HG03439 (cell line): ENCODE results near the gene RRP8.

Experiments used
- ATAC-seq: cut with Tn5 transposase; IDR thresholded peaks from one replicate; pipeline ENCODE4 v1.9.1; 2021; ENCODE audit warnings: mild to moderate bottlenecking, moderate library complexity; ENCODE audit not compliant: unreplicated experiment

Gene RRP8

DNA sequence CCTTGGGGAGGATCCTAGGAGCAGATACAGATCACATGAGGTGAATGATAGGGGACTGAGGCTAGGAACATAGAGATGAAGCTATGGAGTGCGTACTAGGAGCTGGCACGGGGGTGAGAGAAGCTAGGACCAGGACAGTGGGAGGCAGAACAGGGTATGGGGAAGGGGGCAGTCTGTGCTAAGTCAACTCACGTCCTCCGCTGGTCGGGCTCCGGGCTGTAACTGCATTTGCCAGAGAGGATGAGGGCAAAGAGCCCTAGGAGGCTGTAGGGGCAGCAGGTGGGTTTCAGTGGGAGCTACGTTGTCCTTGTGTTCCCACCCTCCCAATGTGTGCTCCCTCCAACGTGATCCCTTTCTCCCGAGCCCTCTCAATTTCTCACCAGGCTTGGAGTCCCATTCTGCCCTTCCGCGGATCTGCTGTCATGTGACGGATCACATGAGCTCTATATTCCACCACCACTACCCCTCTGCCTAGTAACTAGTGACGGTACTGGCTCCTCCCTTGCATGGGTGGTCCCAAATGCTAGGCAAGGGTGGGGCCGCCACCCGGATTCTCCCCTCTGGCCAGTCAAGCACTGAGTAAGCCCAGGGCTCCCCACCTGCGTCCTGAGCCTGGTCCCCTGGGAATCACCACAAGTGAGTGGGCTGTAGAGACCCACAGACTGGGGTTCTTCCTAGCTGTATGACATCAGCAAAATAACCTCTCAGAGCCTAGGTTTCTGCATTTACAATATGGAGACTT is 15.8 kb upstream of the RRP8 start, which contains the start of gene TPP1:
TPP1 (minus strand) TSS at position 419 of the 742 bp plus-strand sequence; CDS start at position 397, 22 bp downstream.
- ATAC-seq: peak; percentile 99

DNA sequence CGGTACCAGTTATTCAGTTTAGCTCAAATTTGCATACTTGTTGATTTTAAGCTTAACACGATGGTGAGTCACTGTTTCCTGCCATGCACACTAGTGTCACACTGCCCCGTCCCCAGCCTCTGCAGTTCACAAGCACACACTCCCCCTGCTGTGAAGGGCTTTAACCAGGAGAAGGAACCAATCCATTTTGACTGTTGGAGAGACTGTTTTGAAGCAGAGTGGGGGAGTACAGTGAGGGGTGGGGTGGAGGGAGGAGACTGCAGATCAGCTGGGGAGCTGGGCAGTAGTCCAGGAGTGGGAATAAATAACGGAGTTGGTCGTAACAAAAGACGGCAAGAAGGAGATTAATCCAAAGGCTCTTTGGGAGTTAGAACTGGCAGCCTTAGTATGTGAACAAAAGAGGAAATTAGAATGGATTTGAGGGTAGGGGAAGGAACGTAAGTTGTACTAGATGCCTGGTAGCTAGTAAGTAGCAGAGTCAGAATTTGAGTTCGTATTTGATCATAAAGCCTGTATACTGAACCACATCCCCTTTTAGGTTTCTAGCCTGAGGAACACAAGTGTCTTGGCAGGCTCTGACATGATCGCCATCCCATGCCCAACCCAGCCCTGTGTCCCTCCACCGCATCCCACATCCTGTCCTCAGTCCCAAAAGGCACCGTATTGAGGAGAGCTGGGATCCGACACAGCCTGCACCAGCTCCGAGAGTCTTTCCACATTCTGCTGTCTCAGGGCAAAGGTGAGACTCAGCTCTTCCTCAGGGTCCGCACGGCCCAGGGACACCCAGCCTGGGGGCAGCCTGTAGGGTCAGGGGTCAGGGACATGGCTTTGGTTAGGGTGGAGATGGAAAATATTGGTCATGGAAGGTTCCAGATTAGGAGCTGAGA is 14.9 kb upstream of the RRP8 start:
- ATAC-seq: no peak

DNA sequence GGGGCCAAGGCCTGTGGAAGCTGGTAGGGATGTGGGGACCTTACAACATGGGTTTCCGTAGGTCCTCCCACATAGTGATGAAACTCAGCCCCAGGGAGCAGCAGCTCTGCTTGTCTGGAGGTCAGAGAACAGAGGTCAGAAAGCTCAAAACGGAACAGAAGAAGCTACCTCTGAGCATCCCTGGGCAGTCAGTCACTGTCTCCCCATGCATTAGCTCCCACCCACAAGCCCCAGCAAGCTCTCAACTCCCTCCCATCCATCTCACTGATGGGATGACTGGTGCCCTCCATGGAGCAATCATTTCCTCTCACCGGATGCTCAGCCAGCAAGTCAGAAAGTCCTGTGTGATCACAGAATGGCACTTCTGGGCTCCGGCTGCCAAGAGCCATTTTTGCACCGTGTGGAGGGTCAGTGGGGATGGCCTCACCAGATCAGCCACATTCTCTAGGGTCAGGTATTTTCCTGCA is 13.9 kb upstream of the RRP8 start:
- ATAC-seq: no peak

DNA sequence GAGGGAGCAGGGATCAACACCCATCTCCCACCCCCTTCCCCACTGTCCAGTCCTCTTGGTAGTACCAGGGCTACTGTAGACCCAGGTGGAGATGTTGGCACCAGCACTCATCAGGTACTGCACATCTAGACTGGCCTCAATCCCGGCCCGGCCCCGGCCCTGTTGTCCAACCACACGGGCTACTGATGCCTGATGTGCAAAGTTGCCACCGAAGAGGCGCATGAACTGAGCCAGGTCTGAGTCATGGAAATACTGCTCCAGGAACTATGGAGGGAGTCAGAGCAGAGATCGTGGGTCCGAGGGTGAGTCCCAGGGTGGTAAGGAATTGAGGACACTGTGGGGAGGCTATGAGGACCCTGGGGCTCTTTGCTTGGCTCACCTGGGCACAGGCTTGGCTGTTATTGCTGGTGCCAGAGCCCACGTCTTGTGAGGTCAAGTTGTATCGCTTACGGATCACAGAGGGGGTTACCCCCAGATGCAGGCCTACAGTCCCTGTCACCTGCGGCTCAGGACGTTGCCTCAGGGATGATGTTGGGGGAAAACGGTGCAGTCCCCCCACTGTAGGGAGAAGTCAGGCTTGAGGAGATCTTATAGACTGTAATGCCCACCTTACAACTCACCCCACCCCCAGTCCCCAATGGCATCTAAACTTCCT is 13.3 kb upstream of the RRP8 start:
- ATAC-seq: no peak

- no peak for ATAC-seq
Observed at GRCh38 chr11:6615882-6616585, 12.6 kb upstream of the RRP8 start.

- ATAC-seq: no peak
Observed at GRCh38 chr11:6615046-6615445, 11.6 kb upstream of the RRP8 start.

GRCh38 chr11:6614446-6614845 is 11.0 kb upstream of the RRP8 start:
- no peak for ATAC-seq

GRCh38 chr11:6613496-6613895 is 10.1 kb upstream of the RRP8 start:
- no peak for ATAC-seq

DNA sequence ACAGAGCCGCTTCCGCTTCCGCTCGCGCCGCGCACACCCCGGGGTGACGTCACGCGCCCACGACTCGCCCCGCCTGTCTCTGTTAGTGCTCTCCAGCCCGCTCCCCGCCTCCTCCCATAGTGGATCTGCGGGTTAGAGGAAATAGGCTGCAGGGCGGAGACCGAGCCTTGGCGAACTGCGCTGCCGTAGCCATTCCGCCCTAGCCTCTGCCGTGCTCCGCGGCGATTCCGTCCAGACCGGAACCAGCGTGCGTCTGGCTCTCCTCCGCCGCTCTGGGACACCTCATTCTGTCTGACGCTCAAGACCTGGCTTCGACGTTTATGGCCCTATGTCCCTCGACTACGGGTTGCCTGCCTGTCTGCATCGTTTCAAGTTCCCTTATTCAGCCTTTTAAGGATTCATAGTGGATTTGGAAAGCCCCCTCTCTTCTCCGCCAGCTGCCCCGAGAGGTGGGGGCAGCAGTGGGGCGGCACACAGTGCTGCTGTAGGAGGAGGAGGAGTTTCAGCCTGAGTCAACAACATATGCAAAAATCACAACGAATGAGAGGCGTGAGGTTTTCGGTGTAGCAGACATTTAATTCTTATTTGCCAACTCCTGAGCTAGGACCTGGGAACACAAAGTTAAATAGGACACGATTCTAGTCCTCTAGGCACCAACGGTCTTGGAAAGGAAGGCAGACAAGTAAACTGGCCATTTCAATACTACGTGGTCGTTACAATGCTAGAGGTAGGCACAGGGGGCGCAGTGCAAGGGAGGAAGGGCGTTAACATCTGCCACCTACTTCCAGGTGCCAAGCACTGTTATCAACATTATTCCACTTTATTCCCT is 9.0 kb upstream of the RRP8 start, which contains the start of gene TAF10:
TAF10 (minus strand) TSS at position 4 of the 829 bp plus-strand sequence. CDS start 27 bp downstream, outside the sequence.
- peak; percentile 87 for ATAC-seq

DNA sequence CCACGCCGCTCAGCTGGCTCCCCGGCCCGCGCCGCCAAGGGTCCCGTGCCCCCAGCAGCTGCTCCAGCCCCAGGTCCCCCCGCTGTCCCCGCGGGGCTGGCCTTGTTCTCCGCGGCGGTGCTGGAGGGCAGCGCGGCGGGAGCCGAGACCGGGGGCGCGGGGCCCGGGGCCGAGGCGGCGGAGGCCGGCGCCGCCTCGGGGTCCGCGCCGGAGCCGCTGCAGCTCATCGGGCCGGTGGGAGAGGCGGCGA is 8.5 kb upstream of the RRP8 start:
- peak; percentile 4 for ATAC-seq

- ATAC-seq: peak; percentile 1
Observed at GRCh38 chr11:6611092-6611962, 7.9 kb upstream of the RRP8 start.

GRCh38 chr11:6610591-6610990 is 7.2 kb upstream of the RRP8 start:
- ATAC-seq: no peak

- ATAC-seq: no peak
Observed at GRCh38 chr11:6609502-6610015, 6.1 kb upstream of the RRP8 start.

DNA sequence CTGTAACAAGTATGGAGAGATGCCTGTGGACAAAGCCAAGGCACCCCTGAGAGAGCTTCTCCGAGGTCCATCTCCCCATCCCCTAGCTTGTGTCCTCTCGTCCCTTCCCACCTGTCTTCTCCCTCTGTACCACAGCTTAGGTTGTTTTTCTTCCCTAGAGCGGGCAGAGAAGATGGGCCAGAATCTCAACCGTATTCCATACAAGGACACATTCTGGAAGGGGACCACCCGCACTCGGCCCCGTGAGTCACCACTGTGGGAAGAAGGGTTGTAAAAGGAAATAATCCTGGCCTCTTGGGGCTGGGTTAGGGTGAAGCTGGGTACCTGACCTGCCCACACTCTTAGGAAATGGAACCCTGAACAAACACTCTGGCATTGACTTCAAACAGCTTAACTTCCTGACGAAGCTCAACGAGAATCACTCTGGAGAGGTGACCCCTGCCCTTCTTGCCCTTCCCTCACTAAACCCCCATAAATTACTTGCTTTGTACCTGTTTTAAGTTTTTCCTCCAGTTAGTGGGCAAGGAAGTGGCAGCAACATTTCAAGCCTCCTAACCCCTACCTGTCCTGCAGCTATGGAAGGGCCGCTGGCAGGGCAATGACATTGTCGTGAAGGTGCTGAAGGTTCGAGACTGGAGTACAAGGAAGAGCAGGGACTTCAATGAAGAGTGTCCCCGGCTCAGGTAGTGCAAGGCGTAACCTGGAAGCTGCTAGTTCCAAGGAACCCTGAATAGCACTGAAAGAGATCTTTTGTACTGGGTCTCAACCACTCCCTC is 5.5 kb upstream of the RRP8 start:
- ATAC-seq: no peak

- no peak for ATAC-seq
Observed at GRCh38 chr11:6608011-6608410, 4.6 kb upstream of the RRP8 start.

- ATAC-seq: no peak
Observed at GRCh38 chr11:6607190-6607795, 3.9 kb upstream of the RRP8 start.

DNA sequence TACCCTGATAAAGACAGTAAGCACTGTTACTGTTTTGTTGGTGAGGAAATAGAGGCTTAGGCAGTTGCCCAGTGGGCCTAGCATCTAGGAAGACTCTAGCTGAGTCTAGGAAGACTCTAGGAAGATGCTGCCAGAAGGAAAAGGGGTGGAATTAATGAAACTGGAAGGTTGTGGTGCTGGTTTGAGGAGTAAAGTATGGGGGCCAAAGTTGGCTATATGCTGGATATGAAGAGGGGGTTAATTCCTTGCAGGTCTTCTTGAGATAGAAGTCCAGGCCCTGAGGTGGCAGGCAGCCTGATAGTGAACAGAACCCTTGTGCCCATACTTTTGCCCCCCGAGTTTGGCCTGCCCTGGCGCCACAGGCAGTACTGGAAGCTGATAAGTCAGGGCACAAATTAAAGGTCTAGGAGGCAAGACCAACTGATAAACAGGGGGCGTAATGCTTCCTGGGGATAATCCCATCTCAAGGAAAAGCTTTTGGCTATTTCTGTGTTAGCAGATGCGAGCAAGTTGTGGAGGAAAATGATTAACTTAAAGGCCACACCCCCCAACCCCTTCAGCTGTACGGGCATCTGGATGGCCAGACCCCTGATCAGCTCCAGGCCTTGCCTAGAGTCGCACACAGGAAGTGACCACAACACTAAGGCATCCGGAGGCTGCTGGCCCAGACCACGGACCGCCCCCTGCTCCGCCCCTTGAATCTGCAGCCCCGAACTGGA is 3.2 kb upstream of the RRP8 start:
- ATAC-seq: peak; percentile 43
